ENCODE results near the gene DPP9.

DNA sequence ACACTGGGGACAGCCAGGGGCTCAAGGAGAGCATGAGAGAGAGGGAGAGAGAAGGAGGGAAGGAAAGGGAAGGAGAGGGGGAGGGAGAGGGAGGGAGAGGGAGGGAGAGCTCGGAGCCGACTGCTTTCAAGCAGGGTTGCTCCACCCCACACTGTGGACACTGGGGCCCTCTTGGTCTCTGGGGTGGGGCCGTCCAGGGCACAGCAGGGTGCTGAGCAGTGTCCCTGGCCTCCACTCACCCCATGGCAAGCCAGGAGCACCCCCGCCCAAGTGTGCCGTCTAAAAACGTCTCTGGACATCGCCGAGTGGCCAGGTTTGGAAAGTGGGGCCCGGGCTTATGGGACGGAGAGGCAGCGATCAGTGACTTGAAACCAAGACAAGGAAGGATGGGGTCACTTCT lies 20.9 kb downstream of the DPP9 start:
- TF ChIP-seq CTCF (CRISPR knock-in tag; IDR thresholded peaks at IDR 0.05), result no peak
- TF ChIP-seq SOX5 (CRISPR knock-in tag; IDR thresholded peaks at IDR 0.05; ENCODE audit: borderline replicate concordance), result no peak
- TF ChIP-seq ERF (CRISPR knock-in tag; IDR thresholded peaks at IDR 0.05), result no peak
